C1 segment of cervical spinal cord (tissue), 14 donors: Measurements from ENCODE around the gene AMIGO2.
"Not testable (repeated sequence)": the region's sequence is repeated elsewhere in the genome, so short reads cannot be mapped to it uniquely, and the experiment has no call there.

Source experiments
- DNase-seq, 14 donors: peaks; one replicate each; lab custom pipeline; 2025; lab: John Stamatoyannopoulos, UW

Gene AMIGO2, protein sequence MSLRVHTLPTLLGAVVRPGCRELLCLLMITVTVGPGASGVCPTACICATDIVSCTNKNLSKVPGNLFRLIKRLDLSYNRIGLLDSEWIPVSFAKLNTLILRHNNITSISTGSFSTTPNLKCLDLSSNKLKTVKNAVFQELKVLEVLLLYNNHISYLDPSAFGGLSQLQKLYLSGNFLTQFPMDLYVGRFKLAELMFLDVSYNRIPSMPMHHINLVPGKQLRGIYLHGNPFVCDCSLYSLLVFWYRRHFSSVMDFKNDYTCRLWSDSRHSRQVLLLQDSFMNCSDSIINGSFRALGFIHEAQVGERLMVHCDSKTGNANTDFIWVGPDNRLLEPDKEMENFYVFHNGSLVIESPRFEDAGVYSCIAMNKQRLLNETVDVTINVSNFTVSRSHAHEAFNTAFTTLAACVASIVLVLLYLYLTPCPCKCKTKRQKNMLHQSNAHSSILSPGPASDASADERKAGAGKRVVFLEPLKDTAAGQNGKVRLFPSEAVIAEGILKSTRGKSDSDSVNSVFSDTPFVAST

DNA sequence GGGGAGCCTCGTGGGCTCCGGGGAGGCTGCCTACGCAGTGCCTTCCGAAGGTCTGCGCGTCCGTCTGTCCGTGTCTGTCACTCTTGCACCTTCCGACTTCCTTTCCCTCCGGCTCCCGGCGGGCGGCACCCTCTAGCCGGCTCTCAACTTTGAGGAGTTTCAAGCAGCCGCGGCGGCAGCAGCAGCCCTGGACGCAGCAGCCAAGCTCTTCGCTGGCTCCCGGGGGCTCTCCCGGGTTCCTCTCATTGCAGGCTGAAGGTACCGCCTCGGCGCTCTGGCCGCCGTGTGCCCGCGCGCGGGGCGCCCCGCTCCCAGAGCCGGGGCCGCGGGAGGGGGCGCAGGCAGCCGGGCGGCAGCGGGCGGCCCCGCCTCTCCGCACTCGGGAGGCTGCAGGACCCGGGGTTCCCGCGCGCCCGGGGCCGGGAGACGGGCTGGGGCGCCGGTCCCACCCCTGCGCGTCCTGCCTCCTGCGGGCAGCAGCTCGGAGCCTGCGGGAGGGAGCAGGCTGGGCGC lies at the start of gene AMIGO2, which contains the start of gene PCED1B:
TSS of gene AMIGO2 (minus strand) at position 492 of the 513 bp plus-strand sequence. CDS start 957 bp downstream, outside the sequence.
TSS of gene PCED1B (plus strand) at position 154 of the 513 bp plus-strand sequence. CDS start 155,443 bp downstream, outside the sequence.
- peak in 7 of 14 donors; percentile 9 to 70 (median 35) for DNase-seq

DNA sequence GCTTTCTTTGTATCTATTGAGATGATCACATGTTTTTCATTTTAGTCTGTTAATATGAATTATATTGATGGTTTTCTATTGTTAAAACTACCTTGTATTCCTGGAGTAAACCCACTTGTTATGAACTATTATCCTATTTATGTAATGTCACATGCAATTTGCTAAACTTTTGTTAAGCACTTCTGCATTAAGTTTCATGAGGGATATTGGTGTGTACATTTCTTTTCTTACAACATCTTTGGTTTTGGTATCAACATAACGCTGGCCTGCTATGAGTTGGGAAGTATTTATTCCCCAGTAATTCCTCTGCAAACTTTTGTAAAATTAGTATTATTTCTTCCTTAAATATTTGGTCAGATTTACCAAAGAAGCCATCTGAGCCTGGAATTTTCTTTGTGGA lies 46.5 kb upstream of the AMIGO2 start:
- no peak for DNase-seq

DNA sequence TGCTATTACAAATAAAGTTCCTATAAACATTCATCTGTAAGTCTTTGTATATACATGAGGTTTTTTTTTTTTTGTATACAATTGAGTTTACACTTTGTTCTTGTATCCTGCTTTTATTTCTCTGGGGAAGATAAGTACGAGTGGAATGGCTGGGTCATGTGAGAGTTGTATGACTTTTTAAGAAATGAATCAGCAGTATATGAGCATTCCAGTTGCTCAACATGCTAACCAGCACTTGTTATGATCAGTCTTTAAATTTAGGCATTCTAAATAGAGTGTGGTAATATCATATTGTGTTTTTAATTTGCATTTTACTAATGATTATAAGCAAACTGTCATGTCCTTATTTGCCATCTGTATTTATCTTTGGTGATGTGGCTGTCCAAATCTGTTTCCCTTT lies 44.7 kb upstream of the AMIGO2 start:
- DNase-seq = no peak

DNA sequence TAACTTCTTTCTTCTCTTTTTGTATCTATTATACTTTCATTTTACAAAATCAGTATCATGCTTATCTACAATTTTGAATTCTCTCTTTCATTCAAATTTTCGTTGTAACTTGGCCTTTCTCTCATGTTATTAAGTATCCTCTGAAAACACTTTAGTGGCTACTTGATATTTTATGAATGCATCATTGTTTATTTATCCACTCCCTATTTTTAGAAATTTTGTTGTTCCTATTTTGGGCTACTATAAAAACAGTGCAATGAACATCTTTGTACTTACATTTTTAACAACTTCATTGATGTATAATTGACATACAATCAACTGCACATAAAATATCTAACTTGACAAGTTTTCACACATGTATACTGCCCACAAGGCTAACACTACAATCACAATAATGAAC lies 44.0 kb upstream of the AMIGO2 start:
- no peak for DNase-seq

DNA sequence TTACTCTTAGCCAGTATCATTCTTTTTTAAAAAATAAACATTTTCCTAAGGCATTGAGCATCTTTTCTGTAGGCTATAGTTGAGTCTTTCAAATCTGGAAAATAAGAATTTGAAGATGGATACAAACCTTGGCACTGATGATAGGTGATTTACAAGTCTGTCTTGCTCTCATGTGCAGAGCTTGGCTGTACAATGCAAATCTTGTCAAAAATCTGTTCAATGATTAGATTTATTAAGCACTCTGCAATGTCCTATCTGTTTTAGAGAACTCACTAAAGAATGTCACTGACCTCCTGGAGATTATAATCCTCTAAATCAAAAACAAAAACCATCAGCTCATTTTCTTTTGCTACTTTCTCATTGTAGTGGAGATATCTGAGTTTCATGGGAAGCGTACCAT lies 42.8 kb upstream of the AMIGO2 start:
- no peak for DNase-seq

DNA sequence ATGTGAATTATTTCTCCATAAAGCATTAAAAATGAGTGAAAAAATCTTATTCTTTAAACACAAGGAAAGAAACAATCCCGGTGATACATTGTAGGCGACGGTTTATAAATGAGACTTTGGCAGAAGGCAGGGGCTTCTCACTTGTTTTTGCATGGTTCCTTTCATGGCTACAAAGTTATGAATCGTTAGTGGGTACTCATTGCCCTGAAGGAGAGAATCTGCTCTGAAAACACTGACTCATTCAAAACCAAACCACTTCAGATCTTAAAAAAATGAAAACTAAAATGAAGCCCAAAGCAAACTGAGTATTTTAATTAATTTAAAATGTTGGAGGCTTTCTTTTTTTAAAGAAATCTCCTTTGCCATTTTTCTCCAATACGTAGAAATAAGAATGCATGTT lies 41.4 kb upstream of the AMIGO2 start:
- no peak for DNase-seq

DNA sequence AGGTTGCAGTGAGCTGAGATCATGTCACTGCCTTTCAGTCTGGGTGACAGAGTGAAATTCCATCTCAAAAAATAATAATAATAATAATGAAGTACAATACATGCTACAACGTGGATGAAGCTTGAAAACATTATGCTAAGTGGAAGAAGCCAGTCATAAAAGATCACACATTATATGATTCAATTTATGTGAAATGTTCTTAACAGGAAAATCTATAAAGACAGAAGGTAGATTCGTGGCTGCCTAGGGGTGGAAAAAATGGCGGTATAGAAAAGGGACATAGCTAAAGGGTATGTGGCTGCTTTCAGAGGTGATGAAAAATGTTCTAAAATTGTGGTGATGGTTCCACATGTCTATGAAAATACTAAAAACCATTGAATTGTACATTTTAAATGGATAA lies 41.0 kb upstream of the AMIGO2 start:
- no peak for DNase-seq

DNA sequence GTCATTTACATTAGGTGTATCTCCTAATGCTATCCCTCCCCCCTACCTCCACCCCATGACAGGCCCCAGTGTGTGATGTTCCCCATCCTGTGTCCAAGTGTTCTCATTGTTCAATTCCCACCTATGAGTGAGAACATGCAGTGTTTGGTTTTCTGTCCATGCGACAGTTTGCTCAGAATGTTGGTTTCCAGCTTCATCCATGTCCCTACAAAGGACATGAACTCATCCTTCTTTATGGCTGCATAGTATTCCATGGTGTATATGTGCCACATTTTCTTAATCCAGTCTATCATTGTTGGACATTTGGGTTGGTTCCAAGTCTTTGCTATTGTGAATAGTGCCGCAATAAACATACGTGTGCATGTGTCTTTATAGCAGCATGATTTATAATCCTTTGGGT lies 37.5 kb upstream of the AMIGO2 start:
- DNase-seq = not testable (repeated sequence)

DNA sequence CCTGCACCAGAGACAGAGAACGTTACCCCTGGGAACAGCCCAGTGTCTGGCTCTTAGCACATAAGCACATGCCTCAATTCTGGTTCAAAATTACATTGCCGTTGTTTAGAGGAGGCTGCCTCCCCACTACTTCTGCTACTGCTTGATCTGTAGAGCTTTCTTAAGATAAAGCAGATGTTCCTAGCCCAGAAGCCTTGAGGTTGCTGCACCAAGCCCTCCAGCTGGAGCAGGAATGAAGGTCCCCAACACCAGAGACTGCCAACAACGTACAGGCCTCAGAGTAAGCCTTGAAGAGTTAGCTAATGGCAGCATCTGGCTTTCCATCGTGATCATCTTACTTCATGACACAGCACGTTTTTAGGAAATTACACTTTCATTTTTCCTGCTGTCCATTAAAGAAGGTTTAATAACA lies 34.7 kb upstream of the AMIGO2 start:
- DNase-seq = no peak

DNA sequence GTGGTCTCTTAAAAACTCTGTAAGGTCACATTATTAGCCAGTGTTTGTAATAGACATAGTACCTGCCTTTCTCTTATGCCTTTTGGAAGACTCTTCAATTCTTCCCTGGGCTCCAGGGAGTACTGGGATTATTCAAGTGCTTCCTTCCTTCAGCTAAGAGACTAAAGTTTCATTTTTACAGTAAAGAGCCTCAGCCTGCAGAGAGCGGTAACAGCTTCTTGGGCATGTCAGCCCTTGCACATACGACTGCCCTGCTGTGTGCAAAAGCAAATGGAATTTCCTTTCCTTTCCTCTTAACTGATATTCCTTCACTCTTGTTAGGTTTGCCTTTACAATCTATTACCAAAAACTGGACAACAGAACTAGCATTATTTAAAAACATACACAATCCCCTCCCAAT lies 32.9 kb upstream of the AMIGO2 start:
- DNase-seq = no peak

DNA sequence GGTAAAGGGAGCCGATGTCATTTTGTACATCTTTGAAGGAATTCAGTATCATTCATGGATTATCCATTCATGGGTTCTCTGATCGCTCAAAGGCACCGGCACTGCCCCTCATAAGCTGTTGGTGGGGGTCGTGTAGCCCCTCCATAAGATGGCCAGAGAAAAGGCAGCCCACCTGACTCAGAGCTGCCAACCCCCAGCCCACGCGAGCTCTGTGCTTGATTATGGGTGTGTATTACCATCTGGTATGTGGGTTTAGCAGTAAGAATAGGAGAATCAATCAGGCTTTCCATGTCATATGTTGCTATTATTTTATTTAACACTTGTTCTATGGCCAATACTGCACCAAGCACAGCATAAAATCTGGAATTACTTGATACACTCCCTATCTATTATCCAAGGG lies 32.1 kb upstream of the AMIGO2 start:
- no peak for DNase-seq

DNA sequence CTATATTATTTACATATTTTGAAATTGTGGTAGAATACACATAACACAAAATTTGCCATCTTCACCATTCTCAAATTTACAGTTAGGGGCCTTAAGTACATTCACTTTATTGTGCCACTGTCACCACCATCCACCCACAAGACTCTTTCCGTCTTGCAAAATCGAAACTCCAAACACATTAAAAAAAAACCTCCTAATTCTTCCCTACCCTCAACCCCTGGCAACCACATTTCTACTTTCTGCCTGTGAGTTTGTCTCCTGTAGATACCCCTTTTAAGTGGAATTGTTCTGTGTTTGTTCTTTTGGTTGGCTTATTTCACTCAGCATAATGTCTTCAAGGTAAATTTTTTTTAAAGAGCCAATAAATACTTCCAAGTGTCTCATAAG lies 31.6 kb upstream of the AMIGO2 start:
- DNase-seq = no peak

DNA sequence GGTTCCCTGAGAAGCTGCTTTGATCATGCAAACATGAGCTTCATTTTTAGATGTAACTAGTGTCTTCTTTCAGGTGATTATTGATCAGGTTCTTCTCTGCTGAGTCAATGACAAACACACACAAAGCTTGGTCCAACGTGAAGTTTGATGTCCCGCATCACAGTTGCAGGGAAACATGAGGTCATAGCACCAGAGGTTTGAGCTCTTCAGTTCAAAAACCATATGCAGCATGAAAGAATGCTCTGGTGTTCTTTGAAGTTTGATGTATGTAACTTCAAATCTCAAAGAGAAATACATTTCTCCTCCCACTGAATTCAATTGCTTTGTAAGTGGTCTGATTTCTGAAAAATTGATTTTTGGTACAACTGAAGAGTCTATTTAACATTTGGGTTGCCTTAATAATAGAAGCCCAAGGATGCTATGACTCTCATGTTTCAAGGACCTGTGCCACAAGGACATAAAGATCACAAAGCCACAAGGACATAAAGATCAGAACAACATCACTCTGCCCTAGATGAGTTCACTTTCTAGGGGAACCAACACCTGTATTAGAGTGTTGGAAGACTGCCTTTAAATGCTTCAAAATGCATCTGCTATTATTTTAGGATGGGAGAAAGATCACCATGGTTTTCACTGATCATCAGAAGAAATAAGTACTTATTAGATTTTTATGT lies 31.1 kb upstream of the AMIGO2 start:
- DNase-seq = no peak

DNA sequence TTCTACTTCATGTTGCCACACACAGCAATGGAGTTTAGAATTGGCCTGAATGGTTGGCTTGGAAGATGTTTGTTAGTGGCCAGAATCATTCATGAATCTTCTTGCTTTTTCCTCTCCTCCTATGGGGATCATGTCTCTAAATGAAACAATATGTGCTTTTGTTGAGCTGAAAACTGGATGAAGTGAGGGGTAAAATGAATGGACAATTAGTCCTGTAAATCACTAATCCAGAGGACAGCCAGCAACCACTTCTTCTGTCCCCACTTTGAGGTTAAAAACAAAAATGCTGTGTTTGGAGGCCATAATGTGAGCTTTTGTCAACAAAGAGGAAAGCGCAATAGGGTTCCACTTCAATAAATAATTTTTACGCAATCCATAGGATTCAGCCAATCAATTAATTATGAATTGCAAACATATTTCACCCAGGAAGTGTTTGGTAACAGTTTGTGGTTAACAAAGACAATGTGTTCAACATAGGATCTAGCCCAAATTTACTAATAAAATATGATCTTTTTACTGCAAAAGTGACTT lies 30.3 kb upstream of the AMIGO2 start:
- DNase-seq = no peak

DNA sequence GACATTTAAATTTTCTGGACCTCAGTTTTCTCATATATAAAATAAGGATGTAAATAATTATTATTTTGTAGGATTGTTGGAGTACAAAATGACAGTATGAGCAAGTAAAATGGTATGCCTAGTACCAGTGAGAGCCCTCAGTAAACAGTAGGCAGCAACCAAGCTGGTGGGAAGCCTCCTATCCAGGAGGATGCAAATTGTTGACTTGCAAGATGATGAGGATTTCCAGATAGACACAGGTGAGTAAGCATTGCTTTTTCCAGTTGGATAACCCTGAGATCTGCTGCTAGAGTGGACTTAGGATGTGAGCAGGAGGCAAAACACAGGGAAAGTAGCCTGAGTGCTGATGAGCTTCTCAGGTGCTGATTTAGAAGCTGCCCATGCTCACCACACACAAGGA lies 28.2 kb upstream of the AMIGO2 start:
- no peak for DNase-seq

DNA sequence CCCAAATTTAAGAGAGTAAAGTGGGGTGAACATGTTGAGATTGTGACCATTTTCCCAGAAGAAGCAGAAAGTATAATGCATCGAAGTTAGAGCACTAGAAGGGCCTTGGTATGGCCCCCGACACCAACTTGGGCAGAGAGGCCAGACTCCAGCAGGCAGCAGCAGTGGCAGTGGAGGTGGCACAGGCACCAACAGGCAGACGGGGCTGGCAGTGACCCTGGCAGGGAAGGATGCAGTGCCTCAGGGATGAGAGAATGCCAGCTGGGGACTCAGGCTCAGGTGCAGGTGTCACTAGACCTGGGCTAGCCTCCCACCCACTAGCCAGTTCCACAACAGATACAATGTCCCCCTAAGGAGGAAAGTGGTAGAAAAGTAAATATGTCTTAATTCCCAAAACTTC lies 27.7 kb upstream of the AMIGO2 start:
- DNase-seq = no peak

DNA sequence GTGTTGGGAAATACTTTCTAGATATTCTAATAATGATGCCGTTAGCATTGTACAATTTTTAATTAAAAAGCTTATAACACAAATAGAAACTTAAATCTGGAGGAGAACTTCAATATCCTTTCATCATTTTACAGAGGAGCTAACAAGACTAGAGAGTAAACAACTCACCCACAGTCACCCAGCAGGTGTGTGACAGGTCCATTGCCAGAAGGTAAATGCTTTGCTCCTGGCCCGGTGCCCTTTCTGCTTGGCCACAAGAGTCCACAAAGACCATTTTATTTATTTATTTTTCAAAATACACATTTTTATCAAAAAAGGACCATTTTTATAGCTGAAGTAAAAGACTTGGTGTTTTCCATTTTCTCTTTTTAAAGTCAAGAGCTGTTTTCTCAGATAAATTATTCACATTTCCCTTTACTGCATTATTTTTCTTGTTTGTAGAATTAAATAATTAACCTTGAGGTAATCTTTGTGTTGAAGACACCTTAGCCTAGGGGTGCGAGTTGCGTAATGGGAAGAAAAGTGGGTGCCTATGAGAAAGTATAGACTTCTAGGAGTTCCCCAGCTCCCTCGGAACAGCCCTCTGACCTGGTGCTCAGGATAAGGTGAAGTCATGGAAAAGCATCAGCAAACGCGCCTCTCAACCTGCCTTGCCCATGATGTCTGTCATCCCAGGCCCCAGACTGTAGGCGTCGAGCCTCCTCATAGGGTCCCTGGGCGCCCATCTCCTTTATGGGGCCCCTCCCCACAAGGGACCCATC lies 26.3 kb upstream of the AMIGO2 start:
- no peak for DNase-seq

DNA sequence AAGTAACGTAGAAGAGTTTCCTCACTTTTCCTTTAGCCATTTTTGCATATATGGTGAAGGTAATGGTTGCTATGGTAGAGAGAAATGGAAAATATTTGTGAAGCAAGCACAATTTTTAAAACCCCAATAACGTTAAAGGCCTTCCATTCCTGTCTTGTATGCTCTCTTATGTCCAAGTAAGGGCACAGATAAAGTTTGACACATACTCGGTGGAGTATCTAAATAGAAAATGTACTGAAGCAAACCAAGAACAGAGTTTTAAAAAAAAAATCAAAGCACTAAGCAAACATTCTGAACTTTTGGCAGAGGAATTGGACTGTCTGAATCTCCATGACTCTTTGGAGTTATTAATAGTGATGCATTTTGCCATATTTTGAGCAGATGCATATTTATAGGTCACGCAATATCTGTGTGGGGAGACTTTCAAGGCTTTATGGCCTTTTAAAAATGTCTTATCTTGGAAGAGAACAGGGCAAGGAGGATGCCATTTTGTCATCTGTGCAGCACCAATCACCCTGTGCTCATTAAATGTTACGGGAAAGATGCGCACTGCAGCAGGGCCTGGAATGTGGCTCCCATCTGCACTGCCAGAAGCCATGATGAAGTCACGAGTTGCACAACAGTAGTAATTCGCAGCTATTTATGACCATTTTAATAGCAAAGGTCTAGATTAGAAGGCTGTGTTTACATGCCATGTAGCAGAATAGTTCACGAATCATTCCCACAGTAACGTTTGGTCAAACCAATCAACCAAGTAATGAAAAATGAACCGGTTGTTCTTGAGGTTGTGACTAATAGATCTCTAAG lies 23.3 kb upstream of the AMIGO2 start:
- DNase-seq = no peak

DNA sequence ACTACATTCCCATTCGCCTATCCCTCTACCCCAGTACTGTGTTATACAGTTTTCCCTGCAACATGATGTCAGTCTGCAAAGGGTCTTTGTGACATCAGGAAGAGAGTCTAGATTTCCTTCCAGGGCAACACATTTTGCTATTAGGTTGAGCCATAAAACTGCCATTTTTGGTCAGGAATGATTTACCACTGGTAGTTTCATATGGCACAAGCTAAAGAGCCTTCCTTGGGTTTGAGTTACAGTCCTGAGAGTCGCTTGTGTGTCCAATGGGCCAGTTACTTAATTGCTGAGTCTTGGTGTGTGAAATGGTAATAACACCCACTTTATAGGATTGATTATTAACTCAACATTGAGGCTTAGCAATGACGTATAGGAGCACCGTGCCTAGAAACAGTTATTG lies 22.6 kb upstream of the AMIGO2 start:
- DNase-seq = no peak

DNA sequence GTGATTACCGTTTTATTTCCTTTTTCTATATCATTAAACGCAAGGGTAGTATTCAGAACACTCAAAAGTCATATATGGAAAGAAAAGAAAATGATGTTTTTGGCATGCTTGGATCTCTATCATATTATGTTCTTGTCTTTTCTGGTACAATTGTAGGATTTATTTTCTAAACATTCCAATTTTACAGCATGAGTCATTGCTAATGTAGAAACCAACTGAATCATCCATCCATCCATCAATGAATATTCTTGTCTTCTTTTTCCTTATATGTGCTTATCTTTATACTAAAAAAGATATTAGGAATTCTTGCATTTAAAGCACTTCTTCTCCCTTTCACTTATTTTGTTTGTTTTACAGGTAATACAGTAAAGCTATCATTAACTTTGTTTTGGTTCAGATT lies 20.4 kb upstream of the AMIGO2 start:
- no peak for DNase-seq

DNA sequence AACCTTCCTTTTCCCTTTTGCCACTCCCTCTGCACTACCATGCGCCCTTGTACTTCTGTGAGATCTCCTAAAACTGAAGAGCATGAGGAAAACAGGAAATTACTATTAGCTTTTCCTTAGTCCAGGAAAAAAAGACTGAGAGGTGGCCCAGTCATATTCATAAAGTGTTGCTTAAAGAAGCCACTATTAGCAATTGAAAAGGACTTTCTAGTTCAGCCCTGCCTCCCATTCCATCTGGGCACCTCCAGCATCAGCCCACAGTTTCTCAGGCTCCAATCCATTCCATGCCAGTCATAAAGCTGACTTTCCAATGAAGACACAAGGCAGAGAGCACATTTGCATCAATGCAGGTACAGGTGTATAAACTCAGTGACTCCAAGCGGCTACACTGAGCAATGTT lies 19.9 kb upstream of the AMIGO2 start:
- no peak for DNase-seq
